Vagina (tissue), 2 donors: ENCODE data around the gene UNC5B.

Experiments used
- CTCF ChIP-seq, 3 experiments: fragments of 450-650 bp in 2 of 3; fragments of 200-600 bp in 1 of 3; sonication (generic) in 1 of 3; IDR thresholded peaks; one replicate each; pipeline ENCODE4 v1.5.1; 2017 to 2019; ENCODE audit warnings: antibody characterized with exemption in 3 of 3, mild to moderate bottlenecking in 2 of 3, moderate library complexity in 2 of 3
- POLR2A ChIP-seq, 2 donors: fragments of 450-650 bp; IDR thresholded peaks; one replicate each; pipeline ENCODE4 v1.6.1; 2017; ENCODE audit warnings: antibody characterized with exemption in 2 of 2, mild to moderate bottlenecking in 2 of 2, moderate library complexity in 2 of 2
- POLR2AphosphoS5 ChIP-seq, 2 donors: sonication (generic); formaldehyde crosslinking; IDR thresholded peaks; one replicate each; pipeline ENCODE4 v1.9.0; 2017; ENCODE audit warnings: antibody characterized with exemption in 2 of 2, mild to moderate bottlenecking in 2 of 2, low read depth in 1 of 2; ENCODE audit not compliant: insufficient read depth in 1 of 2

- TF ChIP-seq CTCF (IDR thresholded peaks at IDR 0.05) (no peak), POLR2AphosphoS5 (IDR thresholded peaks at IDR 0.05; ENCODE audit: insufficient read depth in 1 of 2, low read depth in 1 of 2) (no peak), POLR2A (IDR thresholded peaks at IDR 0.05) (no peak)
These were observed 29.7 kb downstream of the UNC5B start for GRCh38 chr10:71241830-71242621.
